Rectal smooth muscle tissue (tissue), 1 donor: ENCODE data around the gene ENPP5.
"Not testable (repeated sequence)": the region's sequence is repeated elsewhere in the genome, so short reads cannot be mapped to it uniquely, and the experiment has no call there.

Experiments
- H3K27ac ChIP-seq: one replicate; pipeline ENCODE4 v1.7.0; 2013; ENCODE audit warnings: low read depth, low read length, inconsistent platforms
- H3K27me3 ChIP-seq: one replicate; pipeline ENCODE4 v1.7.0; 2013; ENCODE audit warnings: low read length; ENCODE audit not compliant: control insufficient read depth, insufficient read depth
- H3K36me3 ChIP-seq: one replicate; pipeline ENCODE4 v1.7.0; 2013; ENCODE audit warnings: low read length; ENCODE audit not compliant: control insufficient read depth, insufficient read depth
- H3K4me1 ChIP-seq: one replicate; pipeline ENCODE4 v1.7.0; 2013; ENCODE audit warnings: low read length; ENCODE audit not compliant: control insufficient read depth, insufficient read depth
- H3K4me3 ChIP-seq: one replicate; pipeline ENCODE4 v1.7.0; 2013; ENCODE audit warnings: low read length
- H3K9ac ChIP-seq: one replicate; pipeline ENCODE4 v1.7.0; 2013; ENCODE audit warnings: low read length

Gene ENPP5

GRCh38 chr6:46128476-46128875 lies 42.3 kb downstream of the ENPP5 start:
- H3K9ac ChIP-seq: no peak overlapping the region
- no peaks in the 10 kb centered on the region for H3K36me3 ChIP-seq
- H3K27ac ChIP-seq: no peak overlapping the region
- no peak overlapping the region for H3K4me3 ChIP-seq
- H3K4me1 ChIP-seq: no peaks in the 10 kb centered on the region
- no peaks in the 10 kb centered on the region for H3K27me3 ChIP-seq

GRCh38 chr6:46119679-46120078 lies 51.1 kb downstream of the ENPP5 start:
- H3K4me1 ChIP-seq, H3K9ac ChIP-seq, H3K27me3 ChIP-seq, H3K4me3 ChIP-seq, H3K36me3 ChIP-seq, H3K27ac ChIP-seq: not testable (repeated sequence)

- Histone ChIP-seq H3K27ac (no peak overlapping the region), H3K27me3 (no peaks in the 10 kb centered on the region), H3K4me1 (no peaks in the 10 kb centered on the region), H3K4me3 (no peak overlapping the region), H3K36me3 (no peaks in the 10 kb centered on the region), H3K9ac (no peak overlapping the region)
These were observed 51.9 kb downstream of the ENPP5 start for GRCh38 chr6:46118836-46119235.

- Histone ChIP-seq H3K4me1 (no peaks in the 10 kb centered on the region), H3K4me3 (no peak overlapping the region), H3K27ac (no peak overlapping the region), H3K9ac (no peak overlapping the region), H3K36me3 (no peaks in the 10 kb centered on the region), H3K27me3 (no peaks in the 10 kb centered on the region)
These were observed 52.6 kb downstream of the ENPP5 start for GRCh38 chr6:46118157-46118556.

- no peak overlapping the region for H3K9ac ChIP-seq
- H3K27me3 ChIP-seq: no peaks in the 10 kb centered on the region
- no peak overlapping the region for H3K27ac ChIP-seq
- H3K4me1 ChIP-seq: no peaks in the 10 kb centered on the region
- no peak overlapping the region for H3K4me3 ChIP-seq
- H3K36me3 ChIP-seq: no peaks in the 10 kb centered on the region
These were observed 54.5 kb downstream of the ENPP5 start for GRCh38 chr6:46116289-46116688.

- H3K4me1 ChIP-seq: no peaks in the 10 kb centered on the region
- no peaks in the 10 kb centered on the region for H3K36me3 ChIP-seq
- H3K27me3 ChIP-seq: no peaks in the 10 kb centered on the region
- H3K4me3 ChIP-seq: no peak overlapping the region
- H3K9ac ChIP-seq: no peak overlapping the region
- H3K27ac ChIP-seq: no peak overlapping the region
These were observed 55.1 kb downstream of the ENPP5 start for GRCh38 chr6:46115634-46116033.

- H3K27ac ChIP-seq: no peak overlapping the region
- H3K36me3 ChIP-seq: no peaks in the 10 kb centered on the region
- no peak overlapping the region for H3K4me3 ChIP-seq
- H3K27me3 ChIP-seq: no peaks in the 10 kb centered on the region
- H3K4me1 ChIP-seq: no peaks in the 10 kb centered on the region
- H3K9ac ChIP-seq: no peak overlapping the region
These were observed 57.4 kb downstream of the ENPP5 start for GRCh38 chr6:46113370-46113769.
